ENCODE measurements around the gene AUTS2.

- TF ChIP-seq, protein P1, sequence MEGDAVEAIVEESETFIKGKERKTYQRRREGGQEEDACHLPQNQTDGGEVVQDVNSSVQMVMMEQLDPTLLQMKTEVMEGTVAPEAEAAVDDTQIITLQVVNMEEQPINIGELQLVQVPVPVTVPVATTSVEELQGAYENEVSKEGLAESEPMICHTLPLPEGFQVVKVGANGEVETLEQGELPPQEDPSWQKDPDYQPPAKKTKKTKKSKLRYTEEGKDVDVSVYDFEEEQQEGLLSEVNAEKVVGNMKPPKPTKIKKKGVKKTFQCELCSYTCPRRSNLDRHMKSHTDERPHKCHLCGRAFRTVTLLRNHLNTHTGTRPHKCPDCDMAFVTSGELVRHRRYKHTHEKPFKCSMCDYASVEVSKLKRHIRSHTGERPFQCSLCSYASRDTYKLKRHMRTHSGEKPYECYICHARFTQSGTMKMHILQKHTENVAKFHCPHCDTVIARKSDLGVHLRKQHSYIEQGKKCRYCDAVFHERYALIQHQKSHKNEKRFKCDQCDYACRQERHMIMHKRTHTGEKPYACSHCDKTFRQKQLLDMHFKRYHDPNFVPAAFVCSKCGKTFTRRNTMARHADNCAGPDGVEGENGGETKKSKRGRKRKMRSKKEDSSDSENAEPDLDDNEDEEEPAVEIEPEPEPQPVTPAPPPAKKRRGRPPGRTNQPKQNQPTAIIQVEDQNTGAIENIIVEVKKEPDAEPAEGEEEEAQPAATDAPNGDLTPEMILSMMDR (conservative IDR thresholded peaks at IDR 0.05; ENCODE audit: low read length): no peak
- no peak for TF ChIP-seq EZH2phosphoT487 (IDR thresholded peaks at IDR 0.05; ENCODE audit: borderline replicate concordance)
Measured at GRCh38 chr7:70263471-70264255, 665.4 kb downstream of the AUTS2 start.
